Heart right ventricle (tissue), 16 donors: ENCODE results near the gene CANT1. TPM values are rescaled to one million over a fixed set of nuclear protein-coding genes. Genes with fewer than 3 reads are reported as not detected.

Source experiments
- ATAC-seq, 8 donors: fragments of 200-7000 bp; cut with Tn5 transposase; one replicate each; pipeline ENCODE4 v1.9.1; 2020; ENCODE audit warnings: mild to moderate bottlenecking in 8 of 8, moderate library complexity in 8 of 8, moderate number of reproducible peaks in 1 of 8
- DNase-seq, 2 donors: peaks; one replicate each; pipeline ENCODE4 v3.0.0-alpha.2; 2020
- H3K27ac ChIP-seq, 10 donors: fragments of 200-600 bp; sonication (generic) in 2 of 10; one replicate each; pipeline versions ENCODE4 v1.5.0 to v1.8.0; 2020 to 2022; ENCODE audit warnings: mild to moderate bottlenecking in 3 of 10
- H3K27me3 ChIP-seq, 7 donors: fragments of 200-600 bp; one replicate each; pipeline ENCODE4 v1.8.0; 2021 to 2022; ENCODE audit warnings: mild to moderate bottlenecking in 2 of 7
- H3K36me3 ChIP-seq, 9 donors: fragments of 200-600 bp; sonication (generic) in 1 of 9; one replicate each; pipeline versions ENCODE4 v1.5.0 to v1.8.0; 2020 to 2022; ENCODE audit warnings: mild to moderate bottlenecking in 2 of 9
- H3K4me1 ChIP-seq, 9 donors: fragments of 200-600 bp; sonication (generic) in 1 of 9; one replicate each; pipeline versions ENCODE4 v1.5.0 to v1.8.0; 2020 to 2022; ENCODE audit warnings: mild to moderate bottlenecking in 4 of 9
- H3K4me3 ChIP-seq, 10 donors: fragments of 200-600 bp; sonication (generic) in 2 of 10; one replicate each; pipeline versions ENCODE4 v1.5.0 to v1.8.0; 2020 to 2022; ENCODE audit warnings: mild to moderate bottlenecking in 7 of 10, moderate library complexity in 2 of 10
- H3K9me3 ChIP-seq, 11 donors: fragments of 200-600 bp in 10 of 11; sonication (generic) in 2 of 11; one replicate each; pipeline versions ENCODE4 v1.5.0 to v1.8.0; 2013 to 2022; ENCODE audit warnings: mild to moderate bottlenecking in 2 of 11, control low read depth in 1 of 11, moderate library complexity in 1 of 11
- CTCF ChIP-seq, 9 donors: fragments of 200-600 bp; sonication (generic) in 2 of 9; IDR thresholded peaks; one replicate each; pipeline versions ENCODE4 v1.5.0 to v1.8.0; 2021 to 2022; ENCODE audit warnings: antibody characterized with exemption in 9 of 9, mild to moderate bottlenecking in 5 of 9, moderate library complexity in 1 of 9
- WGBS, 2 donors: extraction: QIAGEN DNeasy Blood & Tissue Kit; methylation state at CpG; one replicate each; pipeline ENCODE4 v1.1.7; 2013; ENCODE audit warnings: inconsistent platforms in 1 of 2; 5-methylcytosine and 5-hydroxymethylcytosine counted together
- intact Hi-C, 10 donors: fragments of 100-400 bp; cut with DNase I; formaldehyde crosslinking; loops; one replicate each; pipeline versions ENCODE4 v1.11.1 to v1.14.2; 2022
- polyA plus RNA-seq, 2 donors: library from polyadenylated mRNA; stranded (reverse); fragments of 200-250 nt; gene quantifications; one replicate each; pipeline ENCODE4 v1.2.3, GENCODE V29; 2013
- total RNA-seq, 10 donors: library from RNA; stranded (reverse); fragmentation: NEBNext Ultra II Directional in 3 of 10; extraction: Animal tissue kit (Norgen Biotek cat#: 25700) in 3 of 10; gene quantifications; one replicate each; pipeline versions ENCODE4 v1.2.1 to v1.2.4, GENCODE V29; 2021 to 2023
- donor health status: Arrhythmogenic right ventricular cardiomyopathy.
- donor health status: ischemic (EF 13 %, LVEDD 7.1; RV severe dilation, severe dysfunction).
- donor health status: healthy with polysubstance abuse.
- donor health status: DM: no; HTN: yes; CAD: no.
- donor health status: DM: no; HTN: no; CAD: no.
- donor health status: ischemic (EF 25% LVEDD 6.9; RV normal size, moderate dysfunction).
- donor health status: ischemic (EF 25% LVEDD 5.7; RV mildly dilated, moderate dysfunction).
- donor health status: healthy.
- donor health status: DM: yes; HTN: yes; CAD: no.
- donor health status: Ischemic cardiomyopathy.
- donor health status: ischemic (EF 35%, LVEDD 5.7; RV mildly dilated, moderate dysfunction).
- donor health status: nonischemic (EF 11% LVEDD 7.7; RV severe dilation, severe dysfunction).
- donor health status: DM: yes; HTN: yes; CAD: no.
- donor health status: PGD.
- donor health status: ischemic (EF 29% LVEDD 5.4; RV normal size, mild dysfunction).
- donor health status: nonischemic (EF 23%, LVEDD 6.1; RV moderate dilation, normal function).

The CANT1 gene
- total and polyA plus RNA-seq, 12 donors = 4.1 to 33.4 (median 23.8) TPM

DNA sequence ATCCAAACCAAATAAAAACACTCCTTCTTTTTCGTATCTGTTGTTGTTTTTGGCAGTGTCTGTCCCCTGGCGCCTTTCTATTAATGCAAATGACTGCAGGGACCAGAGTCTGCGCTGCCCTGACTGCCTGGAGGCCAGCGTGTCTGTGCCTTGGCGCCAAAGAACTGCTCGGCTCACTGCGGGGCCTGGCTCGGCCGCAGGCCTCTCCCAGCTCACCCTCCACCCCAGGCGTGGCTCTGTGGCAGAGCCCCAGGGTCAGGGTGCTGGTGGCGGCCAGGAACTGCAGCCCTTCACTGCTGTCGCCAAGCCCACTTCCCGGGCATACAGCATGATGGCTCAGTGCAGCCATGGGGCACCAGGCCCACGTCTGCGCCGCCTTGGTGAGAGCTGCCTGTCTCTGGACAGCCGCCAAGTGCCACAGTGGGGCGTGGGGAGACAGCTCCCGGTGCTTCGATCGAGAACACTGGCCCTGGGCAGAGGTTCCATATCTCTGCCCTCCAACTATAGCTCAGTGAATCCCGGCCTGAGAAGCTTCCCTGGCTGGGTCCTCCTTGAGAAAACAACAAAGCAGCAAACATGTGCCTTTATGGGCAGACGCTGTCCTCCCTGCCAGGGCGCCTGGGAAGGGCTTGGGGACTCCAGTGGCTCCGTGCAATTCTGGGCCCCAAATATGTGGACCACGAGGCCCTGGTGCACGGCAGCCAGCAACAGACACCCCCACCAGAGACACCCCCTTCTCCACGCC, 11.1 kb downstream of the CANT1 start:
- 49 to 59% methylated on average over 28 of the region's 28 CpGs for WGBS, 2 donors
- peak overlapping the region in 1 of 10 donors; percentile 9 for H3K4me3 ChIP-seq
- intact Hi-C loops = loop anchor here in 2 of 10 donors (10.0 kb wide), 2 partner anchors 46 to 396 kb away; no protein-coding TSS in a partner anchor
- TF ChIP-seq CTCF (IDR thresholded peaks at IDR 0.05) = peak in 2 of 9 donors; percentile 8 to 33
- H3K4me1 ChIP-seq = peaks cover 0 to 34% (median 20%) of the 10 kb centered on the region in 9 donors
- H3K9me3 ChIP-seq = no peaks in the 10 kb centered on the region
- H3K36me3 ChIP-seq = peaks cover 0 to 82% (median 12%) of the 10 kb centered on the region in 9 donors
- peak; percentile 58 to 78 for DNase-seq
- H3K27ac ChIP-seq = peak overlapping the region in 9 of 10 donors; percentile 27 to 70 (median 60)
- peak; percentile 53 to 83 (median 76) for ATAC-seq
- H3K27me3 ChIP-seq = no peaks in the 10 kb centered on the region

DNA sequence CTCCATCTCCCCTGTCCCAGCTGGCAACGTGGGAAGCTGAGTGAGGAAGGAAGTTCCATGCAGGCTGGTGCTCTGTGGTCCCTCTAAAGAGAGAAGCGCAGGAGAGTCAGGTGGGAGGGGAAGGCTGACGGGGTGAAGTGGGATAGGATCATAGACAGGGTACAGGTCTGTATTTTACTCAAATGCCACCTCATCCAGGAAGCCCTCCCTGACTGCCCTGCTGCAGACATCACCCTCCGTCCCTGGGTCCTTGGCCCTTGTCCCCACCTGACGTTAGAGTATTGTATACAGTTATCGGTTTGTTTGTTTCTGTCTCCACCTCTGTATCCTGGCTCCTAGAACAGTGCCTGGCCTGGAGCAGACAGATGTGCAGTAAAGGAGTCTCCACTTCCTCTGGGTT, 11.7 kb downstream of the CANT1 start:
- intact Hi-C loops = loop anchor here in 2 of 10 donors (10.0 kb wide), 2 partner anchors 47 to 397 kb away; no protein-coding TSS in a partner anchor
- ATAC-seq (no peak), DNase-seq (no peak)
- no peak for TF ChIP-seq CTCF (IDR thresholded peaks at IDR 0.05)
- Histone ChIP-seq H3K4me3 (no peak overlapping the region), H3K27ac (peak overlapping the region in 8 of 10 donors; percentile 47 to 70 (median 64)), H3K9me3 (no peaks in the 10 kb centered on the region), H3K36me3 (peaks cover 0 to 85% (median 12%) of the 10 kb centered on the region in 9 donors), H3K4me1 (peaks cover 0 to 38% (median 20%) of the 10 kb centered on the region in 9 donors), H3K27me3 (no peaks in the 10 kb centered on the region)
- WGBS, 2 donors = 75% methylated on average over 6 of the region's 6 CpGs

DNA sequence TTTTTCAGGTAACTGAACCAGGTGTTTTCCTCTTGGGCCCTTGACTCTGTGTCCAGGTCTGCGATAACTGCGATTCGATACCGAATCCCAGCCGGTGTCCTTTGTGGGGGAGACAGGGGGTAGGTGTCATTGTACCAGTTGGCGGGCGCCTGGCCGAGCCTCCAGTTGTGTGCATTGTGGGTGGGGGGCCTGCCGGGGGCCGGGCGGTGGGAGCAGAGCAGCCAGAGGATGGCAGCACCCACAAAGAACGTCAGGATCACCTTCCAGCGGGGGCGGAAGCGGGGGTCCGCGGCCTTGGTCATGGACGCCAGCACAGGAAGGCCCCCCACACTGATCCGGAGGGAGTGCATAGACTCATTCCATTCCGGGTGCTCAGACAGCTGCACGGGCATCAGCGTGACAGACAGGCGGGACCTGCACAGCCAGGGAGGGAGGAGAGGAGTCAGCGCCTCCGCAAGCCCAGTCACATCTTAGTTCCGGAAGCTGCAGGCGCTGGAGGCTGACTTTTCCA, 12.3 kb downstream of the CANT1 start:
- WGBS, 2 donors = 92 to 95% methylated on average over 27 of the region's 27 CpGs
- ATAC-seq = no peak
- H3K36me3 ChIP-seq = peaks cover 0 to 85% (median 16%) of the 10 kb centered on the region in 9 donors
- TF ChIP-seq CTCF (IDR thresholded peaks at IDR 0.05) = no peak
- H3K4me1 ChIP-seq = peaks cover 0 to 40% (median 20%) of the 10 kb centered on the region in 9 donors
- no peak for DNase-seq
- intact Hi-C loops = loop anchor here in 2 of 10 donors (10.0 kb wide), 2 partner anchors 48 to 398 kb away; no protein-coding TSS in a partner anchor
- no peaks in the 10 kb centered on the region for H3K9me3 ChIP-seq
- peak overlapping the region in 1 of 10 donors; percentile 47 for H3K27ac ChIP-seq
- no peak overlapping the region for H3K4me3 ChIP-seq
- no peaks in the 10 kb centered on the region for H3K27me3 ChIP-seq

GRCh38 chr17:78996781-78997201, 12.8 kb downstream of the CANT1 start:
- Histone ChIP-seq H3K9me3 (no peaks in the 10 kb centered on the region), H3K4me1 (peaks cover 0 to 40% (median 20%) of the 10 kb centered on the region in 9 donors), H3K4me3 (no peak overlapping the region), H3K36me3 (peaks cover 0 to 86% (median 20%) of the 10 kb centered on the region in 9 donors), H3K27me3 (no peaks in the 10 kb centered on the region), H3K27ac (no peak overlapping the region)
- ATAC-seq = no peak
- WGBS, 2 donors = 94 to 97% methylated on average over 16 of the region's 16 CpGs
- DNase-seq = no peak
- intact Hi-C loops = loop anchor here in 2 of 10 donors (10.0 kb wide), 2 partner anchors 48 to 398 kb away; no protein-coding TSS in a partner anchor
- no peak for TF ChIP-seq CTCF (IDR thresholded peaks at IDR 0.05)
